ENCODE data around the gene ADD3.
A peak's percentile ranks its signal among the peaks of the same experiment; 100 is the strongest.
"Not testable (repeated sequence)": the region's sequence is repeated elsewhere in the genome, so short reads cannot be mapped to it uniquely, and the experiment has no call there.

The ADD3 gene

GRCh38 chr10:110033701-110034235 lies 26.0 kb downstream of the ADD3 start:
- peak; percentile 34 for DNase-seq (ENCODE audit: low read depth)

- peak; percentile 61 for DNase-seq (ENCODE audit: low read depth)
Observed at GRCh38 chr10:110034596-110034995, 26.8 kb downstream of the ADD3 start.

- DNase-seq (ENCODE audit: low read depth): no peak
Observed at GRCh38 chr10:110035070-110035921, 27.5 kb downstream of the ADD3 start.

DNA sequence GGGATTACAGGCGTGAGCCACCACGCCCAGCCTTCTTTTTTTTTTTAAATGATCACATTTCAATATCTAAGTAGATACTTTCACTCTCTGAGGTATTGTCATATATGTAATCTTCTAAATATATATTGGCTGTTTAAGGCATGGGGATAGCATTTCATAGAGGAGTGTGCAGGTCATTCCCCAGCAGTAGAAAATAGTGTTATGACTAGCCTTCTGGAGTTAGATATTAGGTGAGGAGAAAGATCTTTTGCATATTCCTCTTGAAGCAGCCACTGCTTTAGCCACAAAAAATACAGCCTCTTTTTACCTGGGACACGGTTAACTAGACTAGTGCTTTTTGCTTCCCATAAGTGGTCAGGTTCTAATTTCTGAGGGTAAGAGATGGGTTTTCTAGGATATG lies 28.9 kb downstream of the ADD3 start:
- no peak for DNase-seq (ENCODE audit: low read depth)

DNA sequence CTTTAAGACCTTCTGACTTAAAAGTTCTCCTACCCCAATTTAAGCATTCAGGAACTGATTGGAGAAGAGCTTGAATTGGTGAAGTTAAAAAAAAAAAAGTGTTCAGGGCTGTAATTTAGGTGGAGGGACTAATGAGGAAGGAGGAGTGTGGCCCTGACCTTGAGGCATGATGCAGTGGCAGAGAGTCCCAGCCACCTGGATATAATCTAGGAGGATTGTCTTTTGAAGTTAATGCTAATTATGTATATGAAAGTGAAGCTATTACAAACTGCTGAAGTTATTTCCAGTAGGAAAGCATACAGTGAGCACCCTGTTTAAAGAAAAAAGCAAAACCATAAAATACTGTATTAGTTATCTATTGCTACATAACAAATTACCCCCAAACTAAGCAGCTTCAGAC lies 31.5 kb downstream of the ADD3 start:
- no peak for DNase-seq (ENCODE audit: low read depth)

DNA sequence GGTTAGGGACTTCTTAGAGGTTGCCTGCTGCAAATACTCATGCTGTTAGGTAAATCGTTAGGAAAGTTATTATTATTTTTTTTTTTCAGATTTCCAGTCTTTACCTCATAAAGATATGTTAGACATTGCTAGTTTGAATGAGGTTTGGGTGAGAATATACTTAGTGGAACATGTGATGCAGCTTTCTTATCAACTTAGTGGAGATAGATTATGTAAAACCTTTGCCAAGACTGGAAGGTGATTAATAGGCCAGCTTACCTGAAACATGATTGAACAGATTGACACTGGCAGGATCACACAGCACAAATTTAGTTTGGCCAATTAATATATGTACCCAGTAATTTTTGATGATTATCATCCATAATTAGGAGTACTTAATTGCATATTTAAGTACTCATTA lies 32.3 kb downstream of the ADD3 start:
- DNase-seq (ENCODE audit: low read depth): no peak

DNA sequence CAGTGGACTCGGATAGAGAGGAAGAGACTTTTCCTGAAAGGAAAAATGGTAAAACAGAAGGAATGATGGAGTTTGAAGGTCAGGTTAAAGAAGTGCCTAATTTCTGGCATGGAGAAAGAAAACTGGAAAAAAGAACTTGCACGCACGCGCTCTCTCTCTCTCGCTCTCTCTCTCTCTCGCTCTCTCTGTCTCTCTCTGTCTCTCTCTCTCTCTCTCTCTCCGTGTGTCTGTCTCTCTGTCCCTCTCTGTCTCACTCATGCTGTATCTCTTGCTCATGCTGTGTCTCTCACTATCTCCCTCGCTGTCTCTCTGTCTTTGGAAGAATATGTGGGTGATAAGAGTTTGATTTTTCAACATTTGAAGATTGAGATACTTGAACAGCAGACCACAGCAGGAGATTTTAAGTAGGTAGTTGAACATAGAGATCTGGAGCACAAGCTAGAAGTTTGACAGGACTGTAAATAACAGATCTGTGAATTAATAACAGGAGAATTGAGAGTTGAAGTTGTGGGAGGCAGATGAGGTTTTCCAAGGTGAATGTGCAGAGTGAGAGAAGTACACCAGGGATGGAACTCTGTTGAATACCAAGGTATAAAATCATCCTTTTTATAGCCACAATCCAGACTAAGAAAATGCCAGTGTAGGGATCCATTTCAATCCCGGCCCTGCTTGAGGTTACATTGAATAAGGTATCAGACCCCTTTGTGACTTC lies 33.1 kb downstream of the ADD3 start:
- peak; percentile 37 for DNase-seq (ENCODE audit: low read depth)

GRCh38 chr10:110041479-110041829 lies 33.7 kb downstream of the ADD3 start:
- no peak for DNase-seq (ENCODE audit: low read depth)

DNA sequence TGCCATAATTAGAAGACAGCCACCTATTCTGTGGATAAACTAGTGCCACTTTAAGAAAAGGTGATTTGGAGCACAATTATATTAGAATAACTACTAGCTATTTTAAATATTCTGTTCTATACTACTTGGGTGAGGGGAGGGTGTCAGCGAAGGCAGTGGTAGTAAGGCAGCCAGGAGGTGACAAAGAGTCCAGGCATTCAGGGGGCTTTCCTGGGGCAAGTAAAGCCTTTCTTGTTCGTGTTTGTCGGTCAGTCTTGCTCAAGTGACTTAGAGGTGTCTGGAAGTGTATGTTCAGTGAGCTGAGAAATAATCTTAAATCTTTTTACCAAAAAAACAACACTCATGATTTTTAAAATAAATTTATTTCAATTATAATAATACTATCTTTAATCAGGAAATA lies 34.4 kb downstream of the ADD3 start:
- no peak for DNase-seq (ENCODE audit: low read depth)

- DNase-seq (ENCODE audit: low read depth): no peak
Observed at GRCh38 chr10:110042891-110043290, 35.1 kb downstream of the ADD3 start.

- DNase-seq (ENCODE audit: low read depth): peak; percentile 42
Observed at GRCh38 chr10:110044681-110045080, 36.9 kb downstream of the ADD3 start.

GRCh38 chr10:110045772-110046171 lies 38.0 kb downstream of the ADD3 start:
- no peak for DNase-seq (ENCODE audit: low read depth)

DNA sequence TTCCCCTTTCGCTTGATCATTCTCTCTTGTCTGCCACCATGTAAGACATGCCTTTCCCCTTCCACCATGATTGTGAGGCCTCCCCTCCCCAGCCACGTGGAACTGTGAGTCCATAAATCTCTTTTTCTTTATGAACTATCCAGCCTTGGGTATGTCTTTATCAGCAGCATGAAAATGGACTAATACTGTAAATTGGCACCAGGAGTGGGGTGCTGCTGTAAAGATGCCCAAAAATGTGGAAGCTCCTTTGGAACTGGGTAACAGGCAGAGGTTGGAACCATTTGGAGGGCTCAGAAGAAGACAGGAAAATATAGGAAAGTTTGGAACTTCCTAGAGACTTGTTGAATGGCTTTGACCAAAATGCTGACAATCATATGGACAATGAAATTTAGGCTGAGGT lies 40.4 kb downstream of the ADD3 start:
- not testable (repeated sequence) for DNase-seq (ENCODE audit: low read depth)

- no peak for DNase-seq (ENCODE audit: low read depth)
Observed at GRCh38 chr10:110048781-110049180, 41.0 kb downstream of the ADD3 start.

GRCh38 chr10:110049889-110050591 lies 42.3 kb downstream of the ADD3 start:
- not testable (repeated sequence) for DNase-seq (ENCODE audit: low read depth)

DNA sequence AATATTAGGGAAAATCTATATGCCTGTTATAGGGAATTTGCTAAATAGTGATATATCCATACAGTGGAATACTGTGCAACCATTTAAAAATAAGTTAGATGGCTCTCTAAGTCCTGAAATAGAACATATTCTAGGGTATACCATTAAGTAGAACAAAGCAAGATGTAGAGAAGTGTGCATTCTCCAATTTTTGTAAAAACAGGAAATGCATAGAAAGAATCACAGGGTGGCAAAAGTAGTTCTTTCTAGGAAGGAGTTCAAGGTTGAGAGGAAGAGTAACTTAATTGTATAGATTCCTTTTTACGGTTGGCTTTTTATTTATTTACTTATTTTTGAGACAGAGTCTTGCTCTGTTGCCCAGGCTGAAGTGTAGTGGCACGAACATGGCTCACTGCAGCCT lies 43.7 kb downstream of the ADD3 start:
- DNase-seq (ENCODE audit: low read depth): no peak

DNA sequence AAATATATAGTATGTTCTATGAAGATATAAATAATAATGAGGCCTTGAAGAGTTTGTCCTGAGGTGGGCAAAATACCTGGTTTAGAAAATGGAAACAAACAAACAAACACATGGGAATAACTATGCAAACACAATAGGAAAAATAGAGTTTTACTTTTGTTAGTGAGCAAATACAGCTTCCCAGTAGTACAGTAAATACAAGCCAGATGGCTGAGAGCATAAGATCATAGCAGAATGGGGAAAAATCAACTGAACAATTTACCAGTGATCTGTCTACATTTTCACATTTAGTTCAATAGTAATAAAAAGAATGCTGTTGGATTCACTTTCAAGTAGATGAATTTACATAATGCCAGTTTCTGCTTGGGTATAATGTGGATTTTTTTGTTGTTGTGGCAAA lies 45.1 kb downstream of the ADD3 start:
- DNase-seq (ENCODE audit: low read depth): no peak

DNA sequence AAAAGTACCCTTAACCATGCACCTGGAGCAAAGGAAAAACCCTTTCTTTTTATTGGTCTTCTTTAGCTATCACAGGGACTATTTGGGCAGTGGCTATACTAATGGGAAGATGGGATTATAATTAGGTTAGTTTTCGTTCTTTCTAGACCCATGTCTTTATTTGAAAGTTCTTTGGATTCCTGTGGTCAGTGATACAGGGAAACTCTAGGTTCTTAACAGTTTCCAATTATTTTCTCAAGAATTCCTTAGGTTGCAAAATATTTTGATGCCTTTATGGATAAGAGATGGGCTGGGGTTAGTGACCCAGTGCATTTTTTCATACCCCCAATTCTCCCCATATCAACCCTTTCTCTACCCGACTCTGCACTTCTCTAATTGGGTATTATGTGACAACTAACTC lies 49.0 kb downstream of the ADD3 start:
- peak; percentile 89 for DNase-seq (ENCODE audit: low read depth)

DNA sequence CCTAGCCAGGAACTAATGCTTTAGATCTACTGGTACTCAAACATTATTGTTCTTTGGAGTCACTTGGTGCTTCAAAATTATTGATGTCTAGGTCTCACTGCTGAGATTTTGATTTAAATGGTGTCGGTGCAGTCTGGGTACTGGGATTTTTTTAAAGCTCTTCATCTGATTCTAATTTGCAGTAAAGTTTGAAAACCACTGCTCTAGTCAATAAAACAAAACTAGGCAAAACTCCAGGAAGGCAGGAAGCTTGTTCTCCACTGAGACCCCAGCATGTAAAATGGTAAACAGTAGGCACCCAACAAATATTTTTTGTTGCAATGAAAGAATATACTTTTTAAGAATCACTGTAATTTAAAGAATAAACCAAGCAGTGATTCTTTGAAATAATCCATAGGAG lies 49.7 kb downstream of the ADD3 start:
- DNase-seq (ENCODE audit: low read depth): peak; percentile 72

- no peak for DNase-seq (ENCODE audit: low read depth)
Observed at GRCh38 chr10:110058212-110058611, 50.4 kb downstream of the ADD3 start.

GRCh38 chr10:110059925-110060324 lies 52.1 kb downstream of the ADD3 start:
- DNase-seq (ENCODE audit: low read depth): no peak

DNA sequence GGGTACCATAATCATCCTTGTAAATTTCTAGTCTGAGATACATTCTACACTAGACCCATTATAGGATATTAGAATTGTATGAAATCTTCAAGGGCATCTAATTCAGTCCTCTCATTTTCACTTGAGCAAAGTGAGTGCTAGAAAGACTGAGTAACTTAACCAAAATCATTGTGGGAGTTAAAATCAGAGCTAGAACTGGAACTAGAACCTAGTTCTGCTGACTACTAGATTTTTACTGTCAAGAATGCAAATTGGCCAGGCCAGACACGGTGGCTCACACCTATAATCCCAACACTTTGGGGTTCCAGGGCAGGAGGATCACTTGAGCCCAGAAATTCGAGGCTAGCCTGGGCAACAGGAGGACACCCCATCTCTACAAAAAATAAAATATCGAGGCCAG lies 53.9 kb downstream of the ADD3 start:
- DNase-seq (ENCODE audit: low read depth): no peak

DNA sequence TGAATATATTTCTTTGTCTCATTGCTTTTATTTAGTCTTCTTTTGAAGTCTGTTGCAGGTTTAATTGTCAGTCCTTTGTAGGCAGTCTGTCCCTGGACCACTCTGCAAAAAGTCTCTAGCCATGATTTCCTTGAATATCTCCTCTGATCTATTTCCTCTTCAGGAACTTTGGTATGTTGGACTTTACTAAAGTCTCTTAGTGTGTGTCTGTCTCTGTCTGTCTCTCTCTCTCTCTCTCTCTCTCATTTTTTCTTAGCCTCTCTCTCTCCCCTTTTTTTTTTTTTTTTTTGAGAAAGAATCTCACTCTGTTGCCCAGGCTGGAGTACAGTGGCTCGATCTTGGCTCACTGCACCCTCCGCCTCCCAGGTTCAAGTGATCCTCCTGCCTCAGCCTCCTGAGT lies 57.5 kb downstream of the ADD3 start:
- DNase-seq (ENCODE audit: low read depth): no peak

All from EH (cell line).